ENCODE data around the gene CASQ2. TPM values are rescaled to one million over a fixed set of nuclear protein-coding genes. Genes with fewer than 3 reads are reported as not detected.

Gene CASQ2
- total RNA-seq, 1 donor from 2014 or later: not detected

DNA sequence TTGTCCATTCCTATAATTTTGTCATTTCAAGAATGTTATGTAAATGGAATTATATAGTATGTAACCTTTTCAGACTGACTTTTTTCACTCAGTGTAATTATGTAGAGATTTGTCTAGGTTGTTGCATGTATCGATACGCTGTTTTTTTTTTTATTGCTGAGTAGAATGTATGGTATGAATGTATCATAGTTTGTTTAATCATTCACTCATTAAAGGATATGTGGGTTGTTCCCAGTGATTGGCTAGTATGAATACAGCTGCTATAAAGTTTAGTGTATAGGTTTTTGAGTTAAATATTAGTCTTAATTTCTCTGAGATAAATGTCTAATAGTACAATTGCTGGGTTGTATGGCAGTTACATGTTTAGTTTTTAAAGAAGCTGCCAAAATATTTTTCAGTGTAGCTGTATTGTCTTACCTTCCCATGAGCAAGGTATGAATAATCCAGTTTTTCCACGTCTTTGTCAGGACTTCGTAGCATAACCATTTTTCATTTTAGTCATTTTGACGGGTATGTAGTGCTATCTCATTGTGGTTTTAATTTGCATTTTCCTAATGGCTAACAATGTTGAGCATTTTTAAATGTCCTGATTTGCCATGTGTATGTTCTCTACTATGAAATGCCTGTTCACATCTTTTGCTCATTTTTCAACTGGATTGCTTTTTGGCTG lies 22.4 kb downstream of the CASQ2 start:
- DNase-seq (ENCODE audit: low spot score): no peak
- Mint-ChIP-seq H3K36me3 (ENCODE audit: low read depth) (no peaks in the 10 kb centered on the region), H3K27ac (no peak overlapping the region), H3K4me1 (ENCODE audit: low read depth) (no peaks in the 10 kb centered on the region), H3K27me3 (ENCODE audit: low read depth) (peaks cover 9% of the 10 kb centered on the region), H3K4me3 (ENCODE audit: low read depth) (no peak overlapping the region), H3K9me3 (no peaks in the 10 kb centered on the region)
- intact Hi-C loops (cut with micrococcal nuclease): no loop called here

DNA sequence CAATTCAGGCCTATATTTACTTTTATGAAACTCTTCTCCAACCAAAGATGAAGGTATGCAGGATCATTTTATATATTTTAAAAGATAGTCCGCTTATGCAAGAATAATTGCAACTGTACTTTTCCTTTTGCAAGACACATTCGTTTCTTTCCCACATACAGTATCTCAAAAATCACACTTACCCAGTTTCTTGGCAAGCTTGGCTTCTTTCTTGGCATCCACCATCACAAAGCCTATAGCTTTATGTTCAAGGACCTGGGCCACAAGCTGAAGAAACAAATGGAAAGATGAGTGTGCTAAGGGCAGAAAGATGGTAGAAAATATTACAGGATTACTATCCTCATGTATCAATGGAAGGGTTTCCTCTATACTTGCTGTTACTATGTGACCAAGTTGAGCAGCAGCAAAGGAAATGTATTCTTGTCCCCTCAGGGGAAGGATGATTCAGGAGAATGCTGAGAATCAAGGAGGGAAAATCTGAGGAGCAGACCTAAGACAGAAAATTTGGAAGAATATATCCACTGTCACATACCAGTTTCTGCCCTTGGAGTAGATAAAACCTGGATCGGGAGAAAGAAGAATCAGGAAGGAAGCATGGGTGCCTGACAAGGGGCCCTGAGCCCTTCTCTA lies 23.8 kb downstream of the CASQ2 start:
- Mint-ChIP-seq H3K9me3 (no peaks in the 10 kb centered on the region), H3K36me3 (ENCODE audit: low read depth) (no peaks in the 10 kb centered on the region), H3K27me3 (ENCODE audit: low read depth) (peaks cover 9% of the 10 kb centered on the region), H3K27ac (no peak overlapping the region), H3K4me3 (ENCODE audit: low read depth) (no peak overlapping the region), H3K4me1 (ENCODE audit: low read depth) (no peaks in the 10 kb centered on the region)
- no peak for DNase-seq (ENCODE audit: low spot score)
- intact Hi-C loops (cut with micrococcal nuclease): no loop called here

GRCh38 chr1:115740811-115741210 lies 27.7 kb downstream of the CASQ2 start:
- no peaks in the 10 kb centered on the region for H3K9me3 Mint-ChIP-seq
- intact Hi-C loops (cut with micrococcal nuclease): no loop called here

DNA sequence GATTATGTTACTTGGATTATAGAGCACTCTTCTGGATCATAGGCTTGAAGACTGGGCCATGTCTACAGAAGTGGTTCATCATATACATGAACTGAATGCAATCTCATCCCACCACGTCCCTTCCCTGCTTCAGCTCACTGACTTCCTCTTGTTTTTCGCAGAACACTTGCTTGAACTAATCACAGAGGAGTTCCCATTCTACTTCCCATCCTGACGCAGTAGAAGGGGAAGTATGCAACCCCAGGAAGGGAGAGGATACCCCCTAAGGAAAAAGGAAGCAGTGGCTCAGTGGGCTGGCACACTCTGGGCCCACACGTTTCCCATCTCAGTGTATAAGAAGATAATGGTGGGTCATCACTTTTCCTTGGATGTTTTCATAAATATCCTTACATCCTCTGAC lies 36.2 kb downstream of the CASQ2 start:
- intact Hi-C loops (cut with micrococcal nuclease): no loop called here
- Mint-ChIP-seq H3K9me3 (no peaks in the 10 kb centered on the region), H3K4me1 (ENCODE audit: low read depth) (no peaks in the 10 kb centered on the region), H3K4me3 (ENCODE audit: low read depth) (no peak overlapping the region), H3K36me3 (ENCODE audit: low read depth) (no peaks in the 10 kb centered on the region), H3K27me3 (ENCODE audit: low read depth) (peaks cover 12% of the 10 kb centered on the region), H3K27ac (no peak overlapping the region)
- DNase-seq (ENCODE audit: low spot score): no peak

More at GRCh38 chr1:115740811-115741210, 27.7 kb downstream of the CASQ2 start:
- H3K36me3 Mint-ChIP-seq (ENCODE audit: low read depth): no peaks in the 10 kb centered on the region
- peaks cover 1% of the 10 kb centered on the region for H3K27me3 Mint-ChIP-seq (ENCODE audit: low read depth)
- no peak for DNase-seq (ENCODE audit: low spot score)
- no peak overlapping the region for H3K27ac Mint-ChIP-seq
- H3K4me1 Mint-ChIP-seq (ENCODE audit: low read depth): no peaks in the 10 kb centered on the region
- H3K4me3 Mint-ChIP-seq (ENCODE audit: low read depth): no peak overlapping the region

- no peaks in the 10 kb centered on the region for H3K36me3 Mint-ChIP-seq (ENCODE audit: low read depth)
- H3K27ac Mint-ChIP-seq: no peak overlapping the region
- H3K27me3 Mint-ChIP-seq (ENCODE audit: low read depth): peaks cover 12% of the 10 kb centered on the region
- no peak overlapping the region for H3K4me3 Mint-ChIP-seq (ENCODE audit: low read depth)
- intact Hi-C loops (cut with micrococcal nuclease): no loop called here
- H3K9me3 Mint-ChIP-seq: no peaks in the 10 kb centered on the region
- DNase-seq (ENCODE audit: low spot score): no peak
- no peaks in the 10 kb centered on the region for H3K4me1 Mint-ChIP-seq (ENCODE audit: low read depth)
Observed at GRCh38 chr1:115729756-115730155, 38.8 kb downstream of the CASQ2 start.

- Mint-ChIP-seq H3K9me3 (no peaks in the 10 kb centered on the region), H3K4me3 (ENCODE audit: low read depth) (no peak overlapping the region), H3K4me1 (ENCODE audit: low read depth) (no peaks in the 10 kb centered on the region), H3K27me3 (ENCODE audit: low read depth) (peaks cover 13% of the 10 kb centered on the region), H3K36me3 (ENCODE audit: low read depth) (no peaks in the 10 kb centered on the region), H3K27ac (no peak overlapping the region)
- DNase-seq (ENCODE audit: low spot score): no peak
- intact Hi-C loops (cut with micrococcal nuclease): no loop called here
Observed at GRCh38 chr1:115728341-115728740, 40.2 kb downstream of the CASQ2 start.

DNA sequence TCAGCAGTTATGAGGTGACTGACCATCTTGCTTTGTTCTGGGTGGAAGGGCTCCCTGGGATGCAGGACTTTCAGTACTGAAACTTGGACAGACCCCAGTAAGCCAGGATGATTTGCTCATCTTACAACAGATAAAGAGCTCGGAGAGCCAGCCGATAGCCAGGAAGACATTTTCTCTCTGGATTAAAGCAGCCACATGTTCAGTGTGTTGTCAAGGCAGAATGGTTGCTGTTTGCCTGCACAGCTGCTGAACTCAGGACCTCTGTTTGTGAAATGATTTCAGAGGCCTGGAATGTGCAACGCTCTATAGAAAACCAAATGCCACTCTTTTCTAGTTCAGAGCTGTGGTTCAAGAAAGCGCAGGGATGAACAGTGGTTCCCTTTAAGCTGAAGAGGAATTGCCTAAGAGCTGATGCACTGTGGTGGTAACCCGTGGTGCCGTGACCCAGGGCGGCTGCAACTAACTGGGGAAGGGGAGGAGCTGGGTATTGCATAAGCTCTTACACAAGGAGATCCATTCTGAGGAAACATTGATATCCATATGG lies 40.7 kb downstream of the CASQ2 start:
- Mint-ChIP-seq H3K27me3 (ENCODE audit: low read depth) (peaks cover 13% of the 10 kb centered on the region), H3K36me3 (ENCODE audit: low read depth) (no peaks in the 10 kb centered on the region), H3K27ac (no peak overlapping the region), H3K4me3 (ENCODE audit: low read depth) (no peak overlapping the region), H3K9me3 (no peaks in the 10 kb centered on the region), H3K4me1 (ENCODE audit: low read depth) (no peaks in the 10 kb centered on the region)
- DNase-seq (ENCODE audit: low spot score): no peak
- intact Hi-C loops (cut with micrococcal nuclease): no loop called here

DNA sequence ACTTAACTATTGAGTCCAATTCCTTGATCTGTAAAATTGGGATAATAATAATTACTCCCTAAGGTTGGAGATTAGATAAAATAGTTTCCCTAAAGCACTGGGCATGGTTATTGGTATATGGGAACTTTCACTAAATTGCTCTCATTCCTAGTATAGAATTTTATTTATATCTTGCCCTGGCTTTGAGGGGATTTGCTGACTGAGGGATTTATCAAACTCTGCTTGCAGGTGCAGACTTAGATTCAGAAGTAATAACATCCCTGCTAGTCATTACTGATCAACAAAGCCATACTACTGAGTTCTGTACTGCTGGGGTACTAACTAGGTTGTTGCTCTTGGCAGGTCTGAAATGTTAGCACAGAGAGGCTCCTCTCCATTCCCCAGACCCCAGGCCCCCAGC lies 41.9 kb downstream of the CASQ2 start:
- Mint-ChIP-seq H3K36me3 (ENCODE audit: low read depth) (no peaks in the 10 kb centered on the region), H3K27ac (no peak overlapping the region)
- intact Hi-C loops (cut with micrococcal nuclease): no loop called here

GRCh38 chr1:115726161-115726560 lies 42.4 kb downstream of the CASQ2 start:
- no peaks in the 10 kb centered on the region for H3K4me1 Mint-ChIP-seq (ENCODE audit: low read depth)
- H3K27me3 Mint-ChIP-seq (ENCODE audit: low read depth): peaks cover 13% of the 10 kb centered on the region
- H3K4me3 Mint-ChIP-seq (ENCODE audit: low read depth): no peak overlapping the region
- intact Hi-C loops (cut with micrococcal nuclease): no loop called here
- no peak for DNase-seq (ENCODE audit: low spot score)
- no peak overlapping the region for H3K27ac Mint-ChIP-seq
- no peaks in the 10 kb centered on the region for H3K9me3 Mint-ChIP-seq
- no peaks in the 10 kb centered on the region for H3K36me3 Mint-ChIP-seq (ENCODE audit: low read depth)

More for the DNA sequence above, 41.9 kb downstream of the CASQ2 start:
- DNase-seq (ENCODE audit: low spot score): no peak
- H3K9me3 Mint-ChIP-seq: no peaks in the 10 kb centered on the region
- H3K27me3 Mint-ChIP-seq (ENCODE audit: low read depth): peaks cover 13% of the 10 kb centered on the region
- H3K4me1 Mint-ChIP-seq (ENCODE audit: low read depth): no peaks in the 10 kb centered on the region
- H3K4me3 Mint-ChIP-seq (ENCODE audit: low read depth): no peak overlapping the region

GRCh38 chr1:115725600-115725999 lies 42.9 kb downstream of the CASQ2 start:
- no peaks in the 10 kb centered on the region for H3K36me3 Mint-ChIP-seq (ENCODE audit: low read depth)
- DNase-seq (ENCODE audit: low spot score): no peak
- intact Hi-C loops (cut with micrococcal nuclease): no loop called here
- H3K4me3 Mint-ChIP-seq (ENCODE audit: low read depth): no peak overlapping the region
- H3K9me3 Mint-ChIP-seq: no peaks in the 10 kb centered on the region
- no peaks in the 10 kb centered on the region for H3K4me1 Mint-ChIP-seq (ENCODE audit: low read depth)
- peaks cover 13% of the 10 kb centered on the region for H3K27me3 Mint-ChIP-seq (ENCODE audit: low read depth)
- no peak overlapping the region for H3K27ac Mint-ChIP-seq

DNA sequence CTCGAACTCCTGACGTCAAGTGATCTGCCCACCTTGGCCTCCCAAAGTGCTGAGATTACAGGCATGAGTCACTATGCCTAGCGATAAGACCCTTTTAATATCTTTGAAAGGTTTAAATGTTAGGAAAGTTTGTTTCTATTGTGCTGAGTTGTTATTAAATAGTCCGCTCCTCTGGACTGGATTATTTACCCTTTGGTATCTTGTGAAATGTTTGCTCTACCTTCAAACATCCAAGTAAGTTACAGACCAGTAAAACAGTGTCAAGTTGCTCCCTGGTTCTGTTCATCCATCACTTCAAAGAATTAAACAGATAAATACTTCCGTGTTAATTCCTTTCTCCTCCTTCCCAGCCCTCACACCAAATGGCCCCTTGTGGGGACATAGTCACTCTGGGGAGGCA lies 44.8 kb downstream of the CASQ2 start:
- Mint-ChIP-seq H3K9me3 (no peaks in the 10 kb centered on the region), H3K27me3 (ENCODE audit: low read depth) (peaks cover 16% of the 10 kb centered on the region), H3K4me3 (ENCODE audit: low read depth) (no peak overlapping the region), H3K27ac (no peak overlapping the region), H3K4me1 (ENCODE audit: low read depth) (no peaks in the 10 kb centered on the region), H3K36me3 (ENCODE audit: low read depth) (no peaks in the 10 kb centered on the region)
- intact Hi-C loops (cut with micrococcal nuclease): no loop called here
- no peak for DNase-seq (ENCODE audit: low spot score)

DNA sequence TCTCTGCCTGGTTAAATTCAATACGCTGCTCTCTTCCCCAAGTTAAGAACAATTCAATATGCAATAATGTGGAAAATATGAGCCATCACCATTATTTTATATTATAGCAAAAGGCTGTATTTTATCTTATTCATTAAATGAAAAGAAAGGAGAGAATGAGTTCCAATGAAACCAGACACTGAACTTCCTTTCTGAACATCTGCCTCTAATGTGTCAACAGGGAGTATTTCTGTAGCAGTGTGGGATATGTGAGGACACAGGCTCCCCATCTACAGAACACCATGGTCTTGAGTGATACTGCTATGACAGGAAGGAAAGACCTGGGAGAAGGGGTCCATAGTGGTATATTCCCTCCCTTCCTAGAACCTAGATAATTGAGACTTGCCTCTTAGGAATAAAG lies 46.3 kb downstream of the CASQ2 start:
- peaks cover 2% of the 10 kb centered on the region for H3K4me1 Mint-ChIP-seq (ENCODE audit: low read depth)
- H3K36me3 Mint-ChIP-seq (ENCODE audit: low read depth): no peaks in the 10 kb centered on the region
- intact Hi-C loops (cut with micrococcal nuclease): no loop called here
- no peak overlapping the region for H3K4me3 Mint-ChIP-seq (ENCODE audit: low read depth)
- DNase-seq (ENCODE audit: low spot score): no peak
- H3K27me3 Mint-ChIP-seq (ENCODE audit: low read depth): peaks cover 18% of the 10 kb centered on the region
- H3K27ac Mint-ChIP-seq: no peak overlapping the region
- H3K9me3 Mint-ChIP-seq: no peaks in the 10 kb centered on the region

DNA sequence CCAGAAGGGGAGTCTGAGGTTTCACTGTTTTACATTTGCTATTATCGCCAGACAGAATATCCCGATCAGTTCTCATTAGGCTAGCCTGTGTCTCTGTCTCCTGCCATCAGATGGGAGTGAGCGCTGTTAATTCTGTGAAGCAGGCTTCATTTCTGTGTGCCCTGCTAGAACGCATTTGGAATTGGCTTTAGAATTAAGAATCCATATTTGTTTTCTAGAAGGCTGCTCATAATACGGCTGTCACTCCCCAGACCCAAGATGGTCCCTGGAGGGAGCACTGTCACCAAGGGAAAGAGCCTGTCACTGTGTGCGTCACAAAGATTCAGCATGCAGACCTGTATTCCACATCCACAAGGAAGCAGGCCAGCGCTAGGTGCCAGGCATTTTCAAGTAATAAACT lies 49.2 kb downstream of the CASQ2 start:
- H3K27me3 Mint-ChIP-seq (ENCODE audit: low read depth): peaks cover 28% of the 10 kb centered on the region
- intact Hi-C loops (cut with micrococcal nuclease): no loop called here
- no peaks in the 10 kb centered on the region for H3K36me3 Mint-ChIP-seq (ENCODE audit: low read depth)
- no peaks in the 10 kb centered on the region for H3K9me3 Mint-ChIP-seq
- H3K27ac Mint-ChIP-seq: no peak overlapping the region
- H3K4me1 Mint-ChIP-seq (ENCODE audit: low read depth): peaks cover 2% of the 10 kb centered on the region
- DNase-seq (ENCODE audit: low spot score): no peak
- H3K4me3 Mint-ChIP-seq (ENCODE audit: low read depth): no peak overlapping the region
